HEK293 (cell line): ENCODE results near the gene ACAA1.

Source experiments
- CTCF ChIA-PET: fragments of 350-600 bp; formaldehyde crosslinking; extraction: SDS; loops from one replicate; lab custom pipeline; 2021; ENCODE audit warnings: antibody characterized with exemption; lab: Yijun Ruan, JAX
- POLR2A ChIA-PET: fragments of 300-600 bp; formaldehyde crosslinking; extraction: SDS; loops from one replicate; lab custom pipeline; 2020; ENCODE audit warnings: antibody characterized with exemption, inconsistent platforms; lab: Yijun Ruan, JAX
- H3K27ac ChIP-seq: fragments of 200-500 bp; sonication (Bioruptor generic); 2 replicates; pipeline ENCODE4 v1.5.1; 2014; ENCODE audit warnings: low read depth, low read length, control low read depth, inconsistent platforms; ENCODE audit errors: extremely low read depth
- H3K36me3 ChIP-seq, 2 experiments: fragments of 200-500 bp in 1 of 2; sonication (Bioruptor generic) in 1 of 2; 1 replicate in 1 of 2; 2 replicates in 1 of 2; pipeline ENCODE4 v1.5.1; 2014 to 2017; ENCODE audit warnings: inconsistent platforms in 2 of 2, low read length in 2 of 2; ENCODE audit not compliant: control insufficient read depth in 2 of 2, insufficient read depth in 1 of 2
- H3K4me1 ChIP-seq: fragments of 200-500 bp; sonication (Bioruptor generic); 2 replicates; pipeline ENCODE4 v1.5.1; 2014; ENCODE audit warnings: mild to moderate bottlenecking, low read length, inconsistent platforms; ENCODE audit not compliant: control insufficient read depth, insufficient read depth
- H3K4me3 ChIP-seq: 2 replicates; pipeline ENCODE4 v1.5.1; 2011; ENCODE audit warnings: low read depth, mild to moderate bottlenecking, control low read depth, low read length, moderate library complexity
- H3K9me3 ChIP-seq: fragments of 200-500 bp; sonication (Bioruptor generic); 2 replicates; pipeline ENCODE4 v1.5.1; 2014; ENCODE audit warnings: low read depth, low read length, inconsistent platforms; ENCODE audit not compliant: control insufficient read depth, insufficient read depth
- KLF10 ChIP-seq: fragments of 450-650 bp; IDR thresholded peaks from 2 replicates; pipeline ENCODE4 v1.5.1; 2018; ENCODE audit warnings: missing biosample characterization, mild to moderate bottlenecking, missing genetic modification characterization
- RBAK ChIP-seq: fragments of 450-650 bp; formaldehyde crosslinking; IDR thresholded peaks from 2 replicates; pipeline ENCODE4 v1.5.1; 2016; ENCODE audit warnings: missing biosample characterization, missing genetic modification characterization
- REPIN1 ChIP-seq: fragments of 450-650 bp; formaldehyde crosslinking; IDR thresholded peaks from 2 replicates; pipeline ENCODE4 v1.5.1; 2017; ENCODE audit warnings: missing biosample characterization, missing genetic modification characterization, low read depth
- ZFHX2 ChIP-seq: fragments of 450-650 bp; formaldehyde crosslinking; conservative IDR thresholded peaks from 2 replicates; pipeline ENCODE4 v1.5.1; 2016; ENCODE audit warnings: missing biosample characterization, missing genetic modification characterization
- ZIC2 ChIP-seq: fragments of 450-650 bp; formaldehyde crosslinking; IDR thresholded peaks from 2 replicates; pipeline ENCODE4 v1.5.1; 2016; ENCODE audit warnings: missing biosample characterization, missing genetic modification characterization
- ZNF121 ChIP-seq: fragments of 450-650 bp; formaldehyde crosslinking; IDR thresholded peaks from 2 replicates; pipeline ENCODE4 v1.5.1; 2016; ENCODE audit warnings: missing biosample characterization, missing genetic modification characterization
- ZNF175 ChIP-seq: fragments of 450-650 bp; formaldehyde crosslinking; IDR thresholded peaks from 2 replicates; pipeline ENCODE4 v1.5.1; 2016; ENCODE audit warnings: missing biosample characterization, missing genetic modification characterization
- ZNF248 ChIP-seq: fragments of 450-650 bp; formaldehyde crosslinking; IDR thresholded peaks from 2 replicates; pipeline ENCODE4 v1.5.1; 2017; ENCODE audit warnings: missing biosample characterization, missing genetic modification characterization
- ZNF311 ChIP-seq: fragments of 450-650 bp; formaldehyde crosslinking; IDR thresholded peaks from 2 replicates; pipeline ENCODE4 v1.5.1; 2017; ENCODE audit warnings: missing biosample characterization, missing genetic modification characterization, borderline replicate concordance
- ZNF366 ChIP-seq: fragments of 450-650 bp; formaldehyde crosslinking; conservative IDR thresholded peaks from 2 replicates; pipeline ENCODE4 v1.5.1; 2016; ENCODE audit warnings: missing biosample characterization, missing genetic modification characterization
- ZNF37A ChIP-seq: fragments of 450-650 bp; IDR thresholded peaks from 2 replicates; pipeline ENCODE4 v1.5.1; 2018; ENCODE audit warnings: missing biosample characterization, missing genetic modification characterization
- ZNF473 ChIP-seq: fragments of 450-650 bp; formaldehyde crosslinking; IDR thresholded peaks from 2 replicates; pipeline ENCODE4 v1.5.1; 2017; ENCODE audit warnings: missing biosample characterization, missing genetic modification characterization
- ZNF549 ChIP-seq: fragments of 450-650 bp; IDR thresholded peaks from 2 replicates; pipeline ENCODE4 v1.5.1; 2018; ENCODE audit warnings: missing biosample characterization, missing genetic modification characterization, mild to moderate bottlenecking, inconsistent platforms, moderate library complexity
- TF ChIP-seq, protein P1 (sequence below): fragments of 450-650 bp; formaldehyde crosslinking; IDR thresholded peaks from 2 replicates; pipeline ENCODE4 v1.5.1; 2016; ENCODE audit warnings: missing biosample characterization, missing genetic modification characterization, borderline replicate concordance
- TF ChIP-seq, protein P2 (sequence below): fragments of 450-650 bp; formaldehyde crosslinking; IDR thresholded peaks from 2 replicates; pipeline ENCODE4 v1.5.1; 2016; ENCODE audit warnings: missing biosample characterization, missing genetic modification characterization
- TF ChIP-seq, protein P3 (sequence below): fragments of 450-650 bp; formaldehyde crosslinking; IDR thresholded peaks from 2 replicates; pipeline ENCODE4 v1.5.1; 2016; ENCODE audit warnings: missing biosample characterization, missing genetic modification characterization

The ACAA1 gene

DNA sequence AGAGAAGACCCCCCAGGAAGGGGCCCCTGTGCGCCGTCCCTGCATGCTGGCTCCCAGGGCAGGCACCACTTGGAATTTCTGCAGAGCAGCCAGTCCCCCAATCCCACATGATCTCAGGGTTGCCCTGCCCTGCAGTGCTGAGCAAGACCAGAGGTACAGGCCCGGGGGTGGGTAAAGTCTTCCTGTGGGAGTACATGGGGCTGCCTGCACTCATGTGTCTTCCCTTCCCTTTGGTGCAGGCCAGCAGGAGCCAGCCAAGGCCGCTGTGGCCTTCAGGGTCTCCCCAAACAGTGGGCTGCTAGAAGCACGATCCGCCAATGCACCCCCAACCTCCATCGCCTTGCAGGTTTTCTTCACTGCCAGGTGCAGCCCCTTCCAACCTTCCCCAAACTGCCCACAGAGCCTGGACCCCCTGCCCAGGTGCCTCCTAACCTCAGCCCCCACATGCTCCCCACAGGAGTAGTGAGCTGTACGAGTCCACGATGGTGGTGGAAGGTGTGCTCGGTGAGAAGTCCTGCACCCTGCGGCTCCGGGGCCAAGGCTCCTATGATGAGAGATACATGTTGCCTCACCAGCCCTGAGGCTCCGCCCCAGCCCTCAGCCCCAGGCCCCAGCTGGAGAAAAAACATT, 15.0 kb downstream of the ACAA1 start:
- CTCF ChIA-PET, result no interaction called here
- TF ChIP-seq ZIC2 (tag by site-specific recombination), result peak; percentile 57
- no peak for TF ChIP-seq RBAK (tag by site-specific recombination)
- no peak for TF ChIP-seq ZNF175 (tag by site-specific recombination)
- no peak for TF ChIP-seq ZFHX2 (tag by site-specific recombination)
- TF ChIP-seq ZNF311 (tag by site-specific recombination), result no peak
- POLR2A ChIA-PET, result no interaction called here
- H3K27ac ChIP-seq, result no peak overlapping the region
- peaks cover 0 to 69% of the 10 kb centered on the region in 2 experiments for H3K36me3 ChIP-seq
- no peaks in the 10 kb centered on the region for H3K4me1 ChIP-seq
- no peaks in the 10 kb centered on the region for H3K9me3 ChIP-seq
- H3K4me3 ChIP-seq, result no peak overlapping the region

DNA sequence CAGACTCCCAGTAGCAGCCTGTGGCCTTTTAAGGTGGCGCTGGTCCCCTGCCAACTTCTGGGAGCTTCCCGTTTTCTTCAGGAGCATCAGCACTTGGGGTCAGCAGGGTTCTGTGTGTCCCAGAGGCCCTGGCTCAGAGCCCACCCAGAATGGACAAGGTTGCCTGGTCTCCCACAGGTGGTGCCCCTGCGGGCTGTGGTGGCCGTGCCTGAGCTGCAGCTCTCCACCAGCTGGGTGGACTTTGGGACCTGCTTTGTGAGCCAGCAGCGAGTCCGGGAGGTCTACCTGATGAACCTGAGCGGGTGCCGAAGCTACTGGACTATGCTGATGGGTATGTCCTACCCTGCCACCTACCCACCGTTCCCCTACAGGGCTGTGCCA, 15.5 kb downstream of the ACAA1 start:
- H3K9me3 ChIP-seq, result no peaks in the 10 kb centered on the region
- ChIA-PET POLR2A (interaction anchor here (2.3 kb wide), 1 partner anchor 15 kb away, joined by 11 read pairs; the partner anchor contains the start of gene ACAA1), CTCF (no interaction called here)
- no peak overlapping the region for H3K4me3 ChIP-seq
- no peak overlapping the region for H3K27ac ChIP-seq
- no peaks in the 10 kb centered on the region for H3K4me1 ChIP-seq
- TF ChIP-seq KLF10 (tag by site-specific recombination) (no peak), ZNF37A (tag by site-specific recombination) (no peak)
- TF ChIP-seq, protein P1, sequence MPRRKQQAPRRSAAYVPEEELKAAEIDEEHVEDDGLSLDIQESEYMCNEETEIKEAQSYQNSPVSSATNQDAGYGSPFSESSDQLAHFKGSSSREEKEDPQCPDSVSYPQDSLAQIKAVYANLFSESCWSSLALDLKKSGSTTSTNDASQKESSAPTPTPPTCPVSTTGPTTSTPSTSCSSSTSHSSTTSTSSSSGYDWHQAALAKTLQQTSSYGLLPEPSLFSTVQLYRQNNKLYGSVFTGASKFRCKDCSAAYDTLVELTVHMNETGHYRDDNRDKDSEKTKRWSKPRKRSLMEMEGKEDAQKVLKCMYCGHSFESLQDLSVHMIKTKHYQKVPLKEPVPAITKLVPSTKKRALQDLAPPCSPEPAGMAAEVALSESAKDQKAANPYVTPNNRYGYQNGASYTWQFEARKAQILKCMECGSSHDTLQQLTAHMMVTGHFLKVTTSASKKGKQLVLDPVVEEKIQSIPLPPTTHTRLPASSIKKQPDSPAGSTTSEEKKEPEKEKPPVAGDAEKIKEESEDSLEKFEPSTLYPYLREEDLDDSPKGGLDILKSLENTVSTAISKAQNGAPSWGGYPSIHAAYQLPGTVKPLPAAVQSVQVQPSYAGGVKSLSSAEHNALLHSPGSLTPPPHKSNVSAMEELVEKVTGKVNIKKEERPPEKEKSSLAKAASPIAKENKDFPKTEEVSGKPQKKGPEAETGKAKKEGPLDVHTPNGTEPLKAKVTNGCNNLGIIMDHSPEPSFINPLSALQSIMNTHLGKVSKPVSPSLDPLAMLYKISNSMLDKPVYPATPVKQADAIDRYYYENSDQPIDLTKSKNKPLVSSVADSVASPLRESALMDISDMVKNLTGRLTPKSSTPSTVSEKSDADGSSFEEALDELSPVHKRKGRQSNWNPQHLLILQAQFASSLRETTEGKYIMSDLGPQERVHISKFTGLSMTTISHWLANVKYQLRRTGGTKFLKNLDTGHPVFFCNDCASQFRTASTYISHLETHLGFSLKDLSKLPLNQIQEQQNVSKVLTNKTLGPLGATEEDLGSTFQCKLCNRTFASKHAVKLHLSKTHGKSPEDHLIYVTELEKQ, result no peak
- TF ChIP-seq, all 188 proteins: peak for 0
- H3K36me3 ChIP-seq, result peaks cover 0 to 64% of the 10 kb centered on the region in 2 experiments; a peak in 2 of 3 replicates

DNA sequence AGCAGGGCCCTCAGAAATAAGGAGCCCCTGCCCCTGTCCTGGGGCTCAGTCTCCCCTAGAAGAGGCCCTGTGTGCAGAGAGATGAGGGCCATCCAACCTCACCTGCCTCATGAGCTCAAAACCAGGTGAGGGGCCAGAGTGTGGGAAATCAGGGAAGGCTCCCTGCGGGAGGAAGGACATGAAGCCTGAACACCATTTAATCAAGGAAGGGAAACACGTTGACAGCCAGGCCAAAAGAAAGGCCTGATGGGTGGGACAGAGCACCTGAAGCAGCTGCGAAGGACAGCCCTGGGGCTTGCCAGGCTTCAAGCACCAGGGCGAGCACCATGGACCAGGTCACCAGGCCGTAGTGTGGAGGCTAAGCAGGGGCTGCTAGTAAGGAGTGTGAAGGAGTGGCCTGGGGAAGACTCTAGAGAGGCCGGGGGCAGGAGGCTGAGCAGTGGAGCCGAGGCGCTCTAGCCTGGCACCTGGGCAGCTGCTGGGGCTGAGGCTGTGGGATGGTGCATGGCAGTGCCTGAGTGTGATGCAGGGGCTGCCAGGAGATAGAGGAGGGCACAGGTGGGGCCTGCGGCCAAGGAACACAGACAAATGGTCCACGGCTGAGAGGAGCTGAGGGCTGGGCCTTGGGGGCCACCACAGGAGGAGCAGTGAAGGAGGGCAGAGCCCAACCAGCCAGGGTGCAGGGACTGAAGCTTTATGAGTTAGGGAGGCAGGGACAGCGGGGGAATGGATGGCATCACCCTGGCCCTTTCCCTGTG, 16.1 kb downstream of the ACAA1 start:
- Histone ChIP-seq H3K9me3 (no peaks in the 10 kb centered on the region), H3K4me1 (no peaks in the 10 kb centered on the region), H3K27ac (no peak overlapping the region), H3K36me3 (peaks cover 0 to 58% of the 10 kb centered on the region in 2 experiments; a peak in 2 of 3 replicates), H3K4me3 (no peak overlapping the region)
- ChIA-PET POLR2A (interaction anchor here (0.8 to 2.3 kb wide), 2 partner anchors 16 to 18 kb away, joined by 3 to 11 read pairs; partner anchors contain the start of gene ACAA1), CTCF (no interaction called here)
- TF ChIP-seq ZNF366 (tag by site-specific recombination) (no peak), KLF10 (tag by site-specific recombination) (no peak), ZNF248 (tag by site-specific recombination) (no peak), ZNF549 (tag by site-specific recombination) (no peak), REPIN1 (tag by site-specific recombination) (no peak), ZNF121 (tag by site-specific recombination) (no peak), ZNF473 (tag by site-specific recombination) (no peak)
- TF ChIP-seq, protein P2, sequence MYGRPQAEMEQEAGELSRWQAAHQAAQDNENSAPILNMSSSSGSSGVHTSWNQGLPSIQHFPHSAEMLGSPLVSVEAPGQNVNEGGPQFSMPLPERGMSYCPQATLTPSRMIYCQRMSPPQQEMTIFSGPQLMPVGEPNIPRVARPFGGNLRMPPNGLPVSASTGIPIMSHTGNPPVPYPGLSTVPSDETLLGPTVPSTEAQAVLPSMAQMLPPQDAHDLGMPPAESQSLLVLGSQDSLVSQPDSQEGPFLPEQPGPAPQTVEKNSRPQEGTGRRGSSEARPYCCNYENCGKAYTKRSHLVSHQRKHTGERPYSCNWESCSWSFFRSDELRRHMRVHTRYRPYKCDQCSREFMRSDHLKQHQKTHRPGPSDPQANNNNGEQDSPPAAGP (tag by site-specific recombination), result no peak
- TF ChIP-seq, protein P3, sequence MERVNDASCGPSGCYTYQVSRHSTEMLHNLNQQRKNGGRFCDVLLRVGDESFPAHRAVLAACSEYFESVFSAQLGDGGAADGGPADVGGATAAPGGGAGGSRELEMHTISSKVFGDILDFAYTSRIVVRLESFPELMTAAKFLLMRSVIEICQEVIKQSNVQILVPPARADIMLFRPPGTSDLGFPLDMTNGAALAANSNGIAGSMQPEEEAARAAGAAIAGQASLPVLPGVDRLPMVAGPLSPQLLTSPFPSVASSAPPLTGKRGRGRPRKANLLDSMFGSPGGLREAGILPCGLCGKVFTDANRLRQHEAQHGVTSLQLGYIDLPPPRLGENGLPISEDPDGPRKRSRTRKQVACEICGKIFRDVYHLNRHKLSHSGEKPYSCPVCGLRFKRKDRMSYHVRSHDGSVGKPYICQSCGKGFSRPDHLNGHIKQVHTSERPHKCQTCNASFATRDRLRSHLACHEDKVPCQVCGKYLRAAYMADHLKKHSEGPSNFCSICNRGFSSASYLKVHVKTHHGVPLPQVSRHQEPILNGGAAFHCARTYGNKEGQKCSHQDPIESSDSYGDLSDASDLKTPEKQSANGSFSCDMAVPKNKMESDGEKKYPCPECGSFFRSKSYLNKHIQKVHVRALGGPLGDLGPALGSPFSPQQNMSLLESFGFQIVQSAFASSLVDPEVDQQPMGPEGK, result no peak
